PC-9 (cell line): Measurements from ENCODE around the gene PLCH2.

Experiments
- EZH2 ChIP-seq: fragments of 200-600 bp; sonication (generic); IDR thresholded peaks from 2 replicates; pipeline ENCODE4 v1.8.0; 2017; ENCODE audit warnings: antibody characterized with exemption, low read depth
- TF ChIP-seq, protein P1 (sequence below): fragments of 200-600 bp; sonication (generic); conservative IDR thresholded peaks from 2 replicates; pipeline ENCODE4 v1.6.1; 2017; ENCODE audit warnings: mixed run types, antibody characterized with exemption, mild to moderate bottlenecking, moderate library complexity

DNA sequence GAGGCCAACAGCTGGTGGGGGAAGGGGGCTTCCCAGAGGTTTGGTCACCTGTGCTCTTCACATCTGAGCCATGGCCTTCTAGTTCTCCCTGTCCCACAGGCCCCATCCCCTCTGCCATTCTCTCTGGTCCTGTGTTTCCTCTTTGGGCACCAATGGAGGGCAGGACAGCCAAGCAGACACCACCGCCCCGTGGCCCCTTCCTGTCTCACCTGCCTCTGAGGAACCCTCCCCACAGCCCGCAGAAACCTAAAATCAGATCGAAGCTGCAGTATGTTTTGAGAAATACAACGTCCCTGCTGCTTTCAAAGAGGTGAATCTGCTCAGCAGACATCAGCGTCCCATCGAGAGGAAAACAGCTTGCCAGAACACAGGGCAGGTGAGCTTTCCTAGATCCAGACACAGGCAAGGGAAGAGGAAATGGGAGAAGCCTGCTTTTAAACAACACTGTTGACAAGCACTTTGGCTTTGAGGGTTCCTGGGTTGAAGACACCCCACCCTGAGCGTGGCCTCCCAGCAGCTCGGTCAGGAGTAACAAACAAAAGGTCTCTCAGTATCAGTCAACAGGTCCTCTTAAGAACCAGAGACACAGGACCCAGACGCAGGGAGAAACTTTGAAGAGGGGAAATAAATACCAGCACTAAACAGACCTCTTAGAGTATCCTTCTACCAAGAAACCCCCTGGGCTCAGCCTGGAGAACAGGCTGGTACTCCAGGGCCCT lies 48.0 kb downstream of the PLCH2 start:
- TF ChIP-seq, protein P1, sequence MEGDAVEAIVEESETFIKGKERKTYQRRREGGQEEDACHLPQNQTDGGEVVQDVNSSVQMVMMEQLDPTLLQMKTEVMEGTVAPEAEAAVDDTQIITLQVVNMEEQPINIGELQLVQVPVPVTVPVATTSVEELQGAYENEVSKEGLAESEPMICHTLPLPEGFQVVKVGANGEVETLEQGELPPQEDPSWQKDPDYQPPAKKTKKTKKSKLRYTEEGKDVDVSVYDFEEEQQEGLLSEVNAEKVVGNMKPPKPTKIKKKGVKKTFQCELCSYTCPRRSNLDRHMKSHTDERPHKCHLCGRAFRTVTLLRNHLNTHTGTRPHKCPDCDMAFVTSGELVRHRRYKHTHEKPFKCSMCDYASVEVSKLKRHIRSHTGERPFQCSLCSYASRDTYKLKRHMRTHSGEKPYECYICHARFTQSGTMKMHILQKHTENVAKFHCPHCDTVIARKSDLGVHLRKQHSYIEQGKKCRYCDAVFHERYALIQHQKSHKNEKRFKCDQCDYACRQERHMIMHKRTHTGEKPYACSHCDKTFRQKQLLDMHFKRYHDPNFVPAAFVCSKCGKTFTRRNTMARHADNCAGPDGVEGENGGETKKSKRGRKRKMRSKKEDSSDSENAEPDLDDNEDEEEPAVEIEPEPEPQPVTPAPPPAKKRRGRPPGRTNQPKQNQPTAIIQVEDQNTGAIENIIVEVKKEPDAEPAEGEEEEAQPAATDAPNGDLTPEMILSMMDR: no peak
- no peak for TF ChIP-seq EZH2
